Sigmoid colon (tissue), 4 donors: ENCODE measurements around the gene PLTP.

Source experiments
- CTCF ChIP-seq, 4 experiments: fragments of 450-650 bp in 3 of 4; fragments of 200-600 bp in 1 of 4; IDR thresholded peaks; one replicate each; pipeline ENCODE4 v1.5.1; 2016 to 2019; ENCODE audit warnings: antibody characterized with exemption in 4 of 4, mild to moderate bottlenecking in 3 of 4, moderate library complexity in 2 of 4
- EP300 ChIP-seq, 4 donors: sonication (generic); formaldehyde crosslinking; IDR thresholded peaks; one replicate each; pipeline ENCODE4 v1.6.1; 2017; ENCODE audit warnings: antibody characterized with exemption in 4 of 4
- POLR2A ChIP-seq, 2 donors: fragments of 450-650 bp; IDR thresholded peaks; one replicate each; pipeline ENCODE4 v1.6.1; 2016; ENCODE audit warnings: antibody characterized with exemption in 2 of 2, mild to moderate bottlenecking in 2 of 2, moderate library complexity in 2 of 2
- POLR2AphosphoS5 ChIP-seq, 4 donors: sonication (generic); formaldehyde crosslinking; IDR thresholded peaks; one replicate each; pipeline ENCODE4 v1.6.1; 2017; ENCODE audit warnings: antibody characterized with exemption in 4 of 4

- TF ChIP-seq EP300 (IDR thresholded peaks at IDR 0.05): no peak
- TF ChIP-seq CTCF (IDR thresholded peaks at IDR 0.05): no peak
- TF ChIP-seq POLR2A (IDR thresholded peaks at IDR 0.05): no peak
- TF ChIP-seq POLR2AphosphoS5 (IDR thresholded peaks at IDR 0.05): no peak
Measured at GRCh38 chr20:45853484-45853883, 58.5 kb downstream of the PLTP start.
